Measurements from ENCODE around the gene TNIP1.

Gene TNIP1

GRCh38 chr5:151025250-151025606 lies 55.6 kb downstream of the TNIP1 start:
- no peak overlapping the region for H3K4me3 ChIP-seq (ENCODE audit: low read depth, low read length)
- TF ChIP-seq, protein P1, sequence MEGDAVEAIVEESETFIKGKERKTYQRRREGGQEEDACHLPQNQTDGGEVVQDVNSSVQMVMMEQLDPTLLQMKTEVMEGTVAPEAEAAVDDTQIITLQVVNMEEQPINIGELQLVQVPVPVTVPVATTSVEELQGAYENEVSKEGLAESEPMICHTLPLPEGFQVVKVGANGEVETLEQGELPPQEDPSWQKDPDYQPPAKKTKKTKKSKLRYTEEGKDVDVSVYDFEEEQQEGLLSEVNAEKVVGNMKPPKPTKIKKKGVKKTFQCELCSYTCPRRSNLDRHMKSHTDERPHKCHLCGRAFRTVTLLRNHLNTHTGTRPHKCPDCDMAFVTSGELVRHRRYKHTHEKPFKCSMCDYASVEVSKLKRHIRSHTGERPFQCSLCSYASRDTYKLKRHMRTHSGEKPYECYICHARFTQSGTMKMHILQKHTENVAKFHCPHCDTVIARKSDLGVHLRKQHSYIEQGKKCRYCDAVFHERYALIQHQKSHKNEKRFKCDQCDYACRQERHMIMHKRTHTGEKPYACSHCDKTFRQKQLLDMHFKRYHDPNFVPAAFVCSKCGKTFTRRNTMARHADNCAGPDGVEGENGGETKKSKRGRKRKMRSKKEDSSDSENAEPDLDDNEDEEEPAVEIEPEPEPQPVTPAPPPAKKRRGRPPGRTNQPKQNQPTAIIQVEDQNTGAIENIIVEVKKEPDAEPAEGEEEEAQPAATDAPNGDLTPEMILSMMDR (IDR thresholded peaks at IDR 0.05; ENCODE audit: control insufficient read depth, extremely low read depth, insufficient read depth) = no peak
- no peak for DNase-seq (ENCODE audit: low read depth)

DNA sequence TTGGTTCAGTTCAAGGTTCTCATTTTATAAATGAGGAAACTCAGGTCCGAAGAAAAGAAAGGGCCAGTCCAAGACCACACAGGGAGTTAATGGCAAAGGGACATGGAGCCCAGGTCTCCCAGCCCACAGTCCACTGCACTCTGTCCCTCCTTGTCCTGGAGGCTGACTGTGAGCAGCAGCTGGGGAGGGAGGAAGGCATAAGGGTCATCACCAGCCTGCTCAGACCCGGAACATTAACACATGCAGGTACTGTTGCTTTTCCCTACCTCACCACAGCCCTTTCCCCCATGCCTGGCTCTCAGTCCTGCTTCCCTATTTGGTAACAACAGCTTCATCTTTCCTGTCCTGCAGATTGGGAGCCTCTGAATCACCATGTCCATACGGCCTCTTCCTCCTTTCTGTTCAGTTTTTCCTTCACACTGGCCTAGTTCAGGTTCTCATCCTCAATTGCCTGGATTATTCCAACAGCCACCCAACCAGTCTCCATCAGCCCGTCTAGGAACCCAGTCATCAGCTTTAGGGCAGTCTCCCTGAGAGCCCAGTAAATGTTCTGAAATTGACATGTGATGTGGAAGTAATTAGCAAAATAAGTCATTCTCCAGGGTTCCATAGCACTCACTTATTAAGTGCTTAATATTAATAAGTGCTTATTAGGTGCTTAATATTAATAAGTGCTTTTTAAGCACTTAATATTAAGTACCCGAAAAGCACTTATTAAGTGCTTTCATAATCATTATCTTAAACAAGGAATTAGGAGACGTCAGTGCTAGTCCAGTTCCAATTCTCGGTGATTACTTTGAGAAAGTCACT lies 56.2 kb downstream of the TNIP1 start:
- no peak overlapping the region for H3K4me3 ChIP-seq (ENCODE audit: low read depth, low read length)
- DNase-seq (ENCODE audit: low read depth) = no peak
- TF ChIP-seq, protein P1 (IDR thresholded peaks at IDR 0.05; ENCODE audit: control insufficient read depth, extremely low read depth, insufficient read depth) = no peak

DNA sequence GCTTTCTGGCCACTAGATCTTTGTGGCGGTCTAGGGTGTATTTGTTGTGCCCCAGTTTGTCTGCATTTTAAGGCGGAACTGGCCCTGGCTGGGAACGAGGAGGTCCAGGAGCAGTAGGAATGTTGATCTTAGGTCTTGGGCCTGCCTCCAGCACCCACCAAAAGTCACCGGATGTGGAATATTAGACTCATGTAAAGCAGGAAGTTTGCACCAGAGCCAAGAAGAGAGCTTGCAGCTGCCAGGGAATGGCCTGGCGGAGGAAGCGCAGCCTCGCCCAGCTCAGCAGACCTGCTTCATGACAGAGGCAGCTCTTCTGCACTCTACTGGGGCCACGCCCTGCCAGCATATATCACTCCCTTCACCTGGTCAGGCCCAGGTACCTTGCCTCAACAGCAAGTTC lies 57.2 kb downstream of the TNIP1 start:
- no peak overlapping the region for H3K4me3 ChIP-seq (ENCODE audit: low read depth, low read length)
- TF ChIP-seq, protein P1 (IDR thresholded peaks at IDR 0.05; ENCODE audit: control insufficient read depth, extremely low read depth, insufficient read depth) = no peak
- DNase-seq (ENCODE audit: low read depth) = peak; percentile 82

- TF ChIP-seq, protein P1 (IDR thresholded peaks at IDR 0.05; ENCODE audit: control insufficient read depth, extremely low read depth, insufficient read depth) = no peak
- peak; percentile 94 for DNase-seq (ENCODE audit: low read depth)
- H3K4me3 ChIP-seq (ENCODE audit: low read depth, low read length) = no peak overlapping the region
These were observed 57.7 kb downstream of the TNIP1 start for GRCh38 chr5:151023047-151023615.

DNA sequence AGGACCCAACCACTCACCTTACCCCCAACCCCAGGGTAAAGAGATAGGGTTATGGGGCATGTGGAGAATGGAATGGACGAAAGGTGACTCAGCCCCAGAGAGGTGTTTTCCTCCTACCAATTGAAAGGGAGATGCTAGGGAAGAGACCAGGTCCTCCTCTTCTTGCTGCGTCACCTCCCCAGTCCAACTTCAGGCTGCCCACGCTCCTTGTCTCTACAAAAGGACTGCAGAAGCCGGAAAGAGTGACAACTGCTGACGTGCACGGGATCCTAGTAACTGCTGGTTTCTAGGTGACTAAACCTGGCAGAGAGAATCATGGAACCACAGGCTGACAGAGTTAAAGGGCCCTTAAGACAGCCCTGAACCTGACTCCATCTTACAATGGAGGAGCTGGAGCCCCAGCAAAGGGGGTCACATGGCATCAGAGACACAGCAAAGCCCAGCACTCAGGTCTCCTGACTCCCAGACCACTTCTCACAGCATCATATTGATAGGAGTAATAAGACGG lies 58.3 kb downstream of the TNIP1 start:
- DNase-seq (ENCODE audit: low read depth) = no peak
- no peak overlapping the region for H3K4me3 ChIP-seq (ENCODE audit: low read depth, low read length)
- TF ChIP-seq, protein P1 (IDR thresholded peaks at IDR 0.05; ENCODE audit: control insufficient read depth, extremely low read depth, insufficient read depth) = no peak

- H3K4me3 ChIP-seq (ENCODE audit: low read depth, low read length) = no peak overlapping the region
- DNase-seq (ENCODE audit: low read depth) = no peak
- TF ChIP-seq, protein P1 (IDR thresholded peaks at IDR 0.05; ENCODE audit: control insufficient read depth, extremely low read depth, insufficient read depth) = no peak
These were observed 59.1 kb downstream of the TNIP1 start for GRCh38 chr5:151021746-151022145.

Measured in LNCaP clone FGC (cell line).